Measurements from ENCODE around the gene DEPDC1B.
A peak's percentile ranks its signal among the peaks of the same experiment; 100 is the strongest.
"Not testable (repeated sequence)": the region's sequence is repeated elsewhere in the genome, so short reads cannot be mapped to it uniquely, and the experiment has no call there.

Gene DEPDC1B

GRCh38 chr5:60648175-60648574 is 51.8 kb downstream of the DEPDC1B start:
- DNase-seq (ENCODE audit: low spot score) = no peak

GRCh38 chr5:60640901-60641300 is 59.1 kb downstream of the DEPDC1B start:
- DNase-seq (ENCODE audit: low spot score) = no peak

GRCh38 chr5:60639544-60639943 is 60.4 kb downstream of the DEPDC1B start:
- no peak for DNase-seq (ENCODE audit: low spot score)

- no peak for DNase-seq (ENCODE audit: low spot score)
These were observed 61.7 kb downstream of the DEPDC1B start for GRCh38 chr5:60638300-60638699.

- DNase-seq (ENCODE audit: low spot score) = no peak
These were observed 63.3 kb downstream of the DEPDC1B start for GRCh38 chr5:60636644-60637043.

GRCh38 chr5:60636001-60636400 is 64.0 kb downstream of the DEPDC1B start:
- DNase-seq (ENCODE audit: low spot score) = no peak

- no peak for DNase-seq (ENCODE audit: low spot score)
These were observed 65.9 kb downstream of the DEPDC1B start for GRCh38 chr5:60634051-60634450.

- peak; percentile 37 for DNase-seq (ENCODE audit: low spot score)
These were observed 66.6 kb downstream of the DEPDC1B start for GRCh38 chr5:60633341-60633740.

GRCh38 chr5:60632153-60632552 is 67.8 kb downstream of the DEPDC1B start:
- DNase-seq (ENCODE audit: low spot score) = no peak

- DNase-seq (ENCODE audit: low spot score) = no peak
These were observed 69.1 kb downstream of the DEPDC1B start for GRCh38 chr5:60630836-60631235.

GRCh38 chr5:60630179-60630578 is 69.8 kb downstream of the DEPDC1B start:
- no peak for DNase-seq (ENCODE audit: low spot score)

GRCh38 chr5:60624875-60625274 is 75.1 kb downstream of the DEPDC1B start:
- not testable (repeated sequence) for DNase-seq (ENCODE audit: low spot score)

GRCh38 chr5:60620752-60621151 is 79.2 kb downstream of the DEPDC1B start:
- not testable (repeated sequence) for DNase-seq (ENCODE audit: low spot score)

- DNase-seq (ENCODE audit: low spot score) = no peak
These were observed 86.1 kb downstream of the DEPDC1B start for GRCh38 chr5:60613826-60614225.

- no peak for DNase-seq (ENCODE audit: low spot score)
These were observed 88.7 kb downstream of the DEPDC1B start for GRCh38 chr5:60611099-60611740.

- DNase-seq (ENCODE audit: low spot score) = no peak
These were observed 95.2 kb downstream of the DEPDC1B start for GRCh38 chr5:60604771-60605170.

GRCh38 chr5:60598424-60598823 is 101.5 kb downstream of the DEPDC1B start:
- DNase-seq (ENCODE audit: low spot score) = no peak

GRCh38 chr5:60597572-60598320 is 102.2 kb downstream of the DEPDC1B start:
- DNase-seq (ENCODE audit: low spot score) = no peak

GRCh38 chr5:60594715-60595477 is 105.1 kb downstream of the DEPDC1B start:
- no peak for DNase-seq (ENCODE audit: low spot score)

GRCh38 chr5:60590172-60590571 is 109.8 kb downstream of the DEPDC1B start:
- DNase-seq (ENCODE audit: low spot score) = no peak

GRCh38 chr5:60587312-60587711 is 112.7 kb downstream of the DEPDC1B start:
- not testable (repeated sequence) for DNase-seq (ENCODE audit: low spot score)

GRCh38 chr5:60586307-60586901 is 113.6 kb downstream of the DEPDC1B start:
- DNase-seq (ENCODE audit: low spot score) = no peak

- no peak for DNase-seq (ENCODE audit: low spot score)
These were observed 114.3 kb downstream of the DEPDC1B start for GRCh38 chr5:60585618-60586017.
